Small intestine (tissue), 7 donors: ENCODE measurements around the gene YAF2. TPM values are rescaled to one million over a fixed set of nuclear protein-coding genes. Genes with fewer than 3 reads are reported as not detected.

Experiments used
- DNase-seq, 2 donors: peaks; one replicate each; pipeline versions ENCODE4 v3.0.0 to v3.0.0-alpha.2; 2013
- FAIRE-seq: peaks from 2 replicates; lab custom pipeline; 2012; peaks lifted over from hg19 to GRCh38; lab: Jason Lieb, UNC
- H3K27ac ChIP-seq, 3 donors: one replicate each; pipeline ENCODE4 v1.5.1; 2013; ENCODE audit warnings: low read length in 2 of 3, mild to moderate bottlenecking in 2 of 3, control low read depth in 1 of 3, inconsistent platforms in 1 of 3, low read depth in 1 of 3, moderate library complexity in 1 of 3
- H3K27me3 ChIP-seq, 3 donors: one replicate each; pipeline ENCODE4 v1.6.1; 2013; ENCODE audit warnings: low read length in 3 of 3, inconsistent platforms in 1 of 3; ENCODE audit not compliant: control insufficient read depth in 3 of 3, insufficient read depth in 3 of 3
- H3K36me3 ChIP-seq, 3 donors: one replicate each; pipeline ENCODE4 v1.6.1; 2013; ENCODE audit warnings: low read length in 3 of 3, inconsistent platforms in 1 of 3, low read depth in 1 of 3, mild to moderate bottlenecking in 1 of 3, moderate library complexity in 1 of 3; ENCODE audit not compliant: control insufficient read depth in 3 of 3, insufficient read depth in 2 of 3
- H3K4me1 ChIP-seq, 3 donors: one replicate each; pipeline ENCODE4 v1.6.1; 2013; ENCODE audit warnings: low read length in 2 of 3, inconsistent platforms in 1 of 3, low read depth in 1 of 3, mild to moderate bottlenecking in 1 of 3, moderate library complexity in 1 of 3; ENCODE audit not compliant: control insufficient read depth in 3 of 3, insufficient read depth in 2 of 3
- H3K4me3 ChIP-seq, 3 donors: one replicate each; pipeline ENCODE4 v1.5.1; 2013; ENCODE audit warnings: low read length in 3 of 3, control low read depth in 1 of 3, inconsistent platforms in 1 of 3, low read depth in 1 of 3, mild to moderate bottlenecking in 1 of 3, moderate library complexity in 1 of 3
- H3K9me3 ChIP-seq, 2 donors: one replicate each; pipeline ENCODE4 v1.6.1; 2013; ENCODE audit warnings: low read depth in 1 of 2, low read length in 1 of 2; ENCODE audit not compliant: control insufficient read depth in 2 of 2, insufficient read depth in 1 of 2
- WGBS, 3 donors: extraction: QIAGEN DNeasy Blood & Tissue Kit; methylation state at CpG; one replicate each; pipeline ENCODE4 v1.1.7; 2013; 5-methylcytosine and 5-hydroxymethylcytosine counted together
- polyA plus RNA-seq, 4 donors: library from polyadenylated mRNA; stranded (reverse) in 3 of 4; unstranded in 1 of 4; fragments of 200-250 nt in 3 of 4; fragments of 120-200 nt in 1 of 4; gene quantifications; one replicate each; pipeline versions ENCODE4 v1.2.1 to v1.2.3, GENCODE V29; 2013
- donor health status: healthy with polysubstance abuse.
- donor health status: control.
- donor health status: control.
- donor health status: Bipolar disorder and iron deficiency.
- donor health status: healthy.

The YAF2 gene
- polyA plus RNA-seq, 4 donors: 8.9 to 96.2 (median 24.8) TPM

DNA sequence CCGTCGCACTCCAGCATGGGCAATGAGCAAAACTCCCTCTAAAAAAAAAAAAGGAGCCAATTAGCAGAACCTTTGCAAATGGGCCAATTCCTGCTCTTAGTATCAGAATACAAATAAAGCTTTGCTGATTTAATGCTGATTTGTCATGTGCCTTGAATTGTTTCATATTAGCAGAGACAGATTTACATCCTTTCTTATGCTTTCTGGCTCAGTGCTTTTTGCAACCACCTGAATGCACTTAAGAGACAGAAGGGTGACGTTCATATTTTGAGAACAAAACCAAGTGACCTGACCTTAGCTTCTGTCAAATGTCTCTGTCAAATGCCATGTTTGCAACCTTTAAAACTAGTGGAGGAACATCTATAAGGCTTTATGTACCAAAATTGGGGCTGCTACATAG lies 43.8 kb upstream of the YAF2 start:
- Histone ChIP-seq H3K4me3 (no peak overlapping the region), H3K36me3 (no peaks in the 10 kb centered on the region), H3K9me3 (peaks cover 0 to 2% of the 10 kb centered on the region in 2 donors), H3K27ac (peak overlapping the region in 1 of 3 donors; percentile 53), H3K4me1 (peaks cover 0 to 14% (median 2%) of the 10 kb centered on the region in 3 donors), H3K27me3 (no peaks in the 10 kb centered on the region)
- no peak for FAIRE-seq
- 63 to 78% (median 67%) methylated on average over 3 of the region's 3 CpGs for WGBS, 3 donors
- DNase-seq: no peak

GRCh38 chr12:42281278-42281677 lies 43.2 kb upstream of the YAF2 start:
- H3K27ac ChIP-seq: peak overlapping the region in 1 of 3 donors; percentile 53
- FAIRE-seq (no peak), DNase-seq (peak in 1 of 2 donors; percentile 46)
- peaks cover 0 to 14% (median 2%) of the 10 kb centered on the region in 3 donors for H3K4me1 ChIP-seq
- H3K27me3 ChIP-seq: no peaks in the 10 kb centered on the region
- peaks cover 0 to 2% of the 10 kb centered on the region in 2 donors for H3K9me3 ChIP-seq
- H3K4me3 ChIP-seq: no peak overlapping the region
- WGBS, 3 donors: 7 to 46% (median 22%) methylated on average over 3 of the region's 3 CpGs
- no peaks in the 10 kb centered on the region for H3K36me3 ChIP-seq

DNA sequence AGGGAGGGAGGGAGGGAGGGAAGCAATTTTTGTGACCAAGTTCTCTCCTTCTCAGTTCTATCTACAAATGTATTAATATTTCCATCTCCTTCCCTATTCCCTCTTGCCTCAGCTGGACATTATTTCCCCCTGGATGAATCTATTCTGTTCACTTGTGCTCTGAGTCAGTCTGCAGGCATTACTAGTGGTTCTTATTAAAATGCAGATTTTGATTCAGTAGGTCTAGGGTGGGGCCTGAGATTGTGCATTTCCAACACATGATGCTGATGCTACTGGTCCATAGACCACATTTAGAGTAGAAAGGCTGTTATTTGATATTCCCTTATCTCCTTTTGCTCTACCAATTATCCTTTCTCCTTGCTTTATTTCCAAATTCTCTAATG lies 40.1 kb upstream of the YAF2 start:
- Histone ChIP-seq H3K9me3 (peaks cover 0 to 2% of the 10 kb centered on the region in 2 donors), H3K4me3 (no peak overlapping the region), H3K36me3 (no peaks in the 10 kb centered on the region), H3K27ac (no peak overlapping the region), H3K27me3 (no peaks in the 10 kb centered on the region), H3K4me1 (peaks cover 0 to 14% (median 2%) of the 10 kb centered on the region in 3 donors)
- FAIRE-seq (no peak), DNase-seq (no peak)

DNA sequence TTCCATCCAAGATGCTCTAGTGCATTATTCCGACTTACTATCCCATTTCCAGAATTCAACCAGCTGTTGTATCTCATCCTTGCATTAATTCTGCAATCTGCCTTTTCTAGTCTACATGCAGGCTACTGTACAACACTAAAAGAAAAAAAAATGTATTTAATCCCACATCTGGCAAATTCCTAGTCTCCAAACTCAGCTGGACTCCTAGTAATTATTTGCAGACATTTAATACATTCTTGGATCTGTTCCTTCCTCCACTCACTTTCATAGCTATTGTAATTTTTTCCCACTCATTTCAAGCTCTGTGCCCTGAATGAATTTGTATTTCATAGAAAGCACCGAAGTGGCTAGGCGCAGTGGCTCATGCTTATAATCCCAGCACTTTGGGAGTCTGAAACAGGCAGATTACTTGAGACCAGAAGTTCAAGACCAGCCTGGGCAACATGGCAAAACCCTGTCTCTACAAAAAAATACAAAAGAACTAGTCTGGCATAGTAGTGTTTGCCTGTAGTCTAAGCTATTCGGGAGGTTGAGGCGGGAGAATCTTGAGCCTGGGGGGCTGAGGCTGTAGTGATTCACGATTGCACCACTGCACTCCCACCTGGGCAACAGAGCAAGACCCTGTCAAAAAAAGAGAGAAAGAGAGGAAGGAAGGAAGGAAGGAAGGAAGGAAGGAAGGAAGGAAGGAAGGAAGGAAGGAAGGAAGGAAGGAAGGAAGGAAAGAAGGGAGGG lies 39.5 kb upstream of the YAF2 start:
- Histone ChIP-seq H3K27ac (no peak overlapping the region), H3K27me3 (no peaks in the 10 kb centered on the region), H3K9me3 (peaks cover 0 to 2% of the 10 kb centered on the region in 2 donors), H3K4me3 (no peak overlapping the region), H3K36me3 (no peaks in the 10 kb centered on the region), H3K4me1 (peaks cover 0 to 14% (median 2%) of the 10 kb centered on the region in 3 donors)
- FAIRE-seq (no peak), DNase-seq (no peak)
- WGBS, 3 donors: 72 to 91% (median 86%) methylated on average over 6 of the region's 6 CpGs

GRCh38 chr12:42275499-42275898 lies 37.5 kb upstream of the YAF2 start:
- no peak for FAIRE-seq

DNA sequence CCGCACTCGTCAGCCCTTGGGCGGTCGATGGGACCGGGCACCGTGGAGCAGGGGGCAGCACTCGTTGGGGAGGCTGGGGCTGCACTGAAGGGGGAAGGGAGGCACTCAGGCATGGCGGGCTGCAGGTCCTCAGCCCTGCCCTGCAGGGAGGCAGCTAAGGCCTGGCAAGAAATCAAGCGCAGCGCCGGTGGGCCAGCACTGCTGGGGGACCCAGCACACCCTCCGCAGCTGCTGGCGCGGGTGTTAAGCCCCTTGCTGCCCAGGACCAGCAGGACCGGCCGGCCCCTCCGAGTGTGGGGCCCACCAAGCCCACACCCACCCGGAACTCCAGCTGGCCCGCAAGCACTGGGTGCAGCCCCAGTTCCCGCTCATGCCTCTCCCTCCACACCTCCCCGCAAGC lies 35.7 kb upstream of the YAF2 start:
- Histone ChIP-seq H3K36me3 (no peaks in the 10 kb centered on the region), H3K27ac (no peak overlapping the region), H3K27me3 (no peaks in the 10 kb centered on the region), H3K4me3 (no peak overlapping the region), H3K9me3 (no peaks in the 10 kb centered on the region), H3K4me1 (no peaks in the 10 kb centered on the region)
- 96 to 97% (median 96%) methylated on average over 11 to 21 of the region's 21 CpGs for WGBS, 3 donors
- DNase-seq (no peak), FAIRE-seq (no peak)

More at GRCh38 chr12:42275499-42275898, 37.5 kb upstream of the YAF2 start:
- H3K4me3 ChIP-seq: no peak overlapping the region
- no peaks in the 10 kb centered on the region for H3K36me3 ChIP-seq
- no peak for DNase-seq
- H3K4me1 ChIP-seq: no peaks in the 10 kb centered on the region
- H3K9me3 ChIP-seq: peaks cover 0 to 2% of the 10 kb centered on the region in 2 donors
- H3K27ac ChIP-seq: no peak overlapping the region
- WGBS, 3 donors: 89 to 96% (median 94%) methylated on average over 4 of the region's 4 CpGs
- H3K27me3 ChIP-seq: no peaks in the 10 kb centered on the region

DNA sequence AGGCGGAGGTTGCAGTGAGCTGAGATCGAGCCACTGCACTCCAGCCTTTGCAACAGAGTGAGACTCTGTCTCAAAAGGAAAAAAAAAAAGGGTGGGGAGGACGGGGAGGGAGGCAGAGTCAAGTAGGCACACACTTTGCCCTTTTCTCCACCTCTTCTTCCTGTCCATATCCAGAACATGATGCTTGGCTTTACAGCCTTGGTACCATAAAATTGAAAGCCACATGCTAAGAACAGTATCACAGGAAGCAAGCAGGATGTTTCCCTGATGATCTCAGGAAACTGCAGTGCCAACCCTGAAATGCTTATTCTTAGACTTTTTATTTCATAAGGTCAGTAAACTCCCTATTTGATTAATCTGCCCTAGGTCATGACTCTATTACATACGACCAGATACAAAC lies 32.5 kb upstream of the YAF2 start:
- H3K4me1 ChIP-seq: no peaks in the 10 kb centered on the region
- no peak overlapping the region for H3K27ac ChIP-seq
- no peak overlapping the region for H3K4me3 ChIP-seq
- 50 to 58% (median 55%) methylated on average over 4 of the region's 4 CpGs for WGBS, 3 donors
- no peaks in the 10 kb centered on the region for H3K27me3 ChIP-seq
- no peaks in the 10 kb centered on the region for H3K9me3 ChIP-seq
- DNase-seq (peak; percentile 2 to 52), FAIRE-seq (no peak)
- no peaks in the 10 kb centered on the region for H3K36me3 ChIP-seq

- no peak for DNase-seq
- H3K9me3 ChIP-seq: no peaks in the 10 kb centered on the region
- H3K4me1 ChIP-seq: no peaks in the 10 kb centered on the region
- FAIRE-seq: no peak
- no peaks in the 10 kb centered on the region for H3K36me3 ChIP-seq
- no peak overlapping the region for H3K4me3 ChIP-seq
- no peak overlapping the region for H3K27ac ChIP-seq
- WGBS, 3 donors: 85 to 90% (median 88%) methylated on average over 14 to 15 of the region's 15 CpGs
- no peaks in the 10 kb centered on the region for H3K27me3 ChIP-seq
These were observed 29.6 kb upstream of the YAF2 start for GRCh38 chr12:42267413-42268190.
